NCI-H187 (cell line): ENCODE results near the gene FGFR1OP2.

ENCODE experiments used
- DNase-seq, 2 experiments: peaks; one replicate each; lab custom pipeline; 2025; lab: John Stamatoyannopoulos, UW

The FGFR1OP2 gene

GRCh38 chr12:27003421-27004381 lies 65.4 kb downstream of the FGFR1OP2 start:
- DNase-seq, result no peak

- DNase-seq, result no peak
Measured at GRCh38 chr12:27005495-27005894, 67.2 kb downstream of the FGFR1OP2 start.

GRCh38 chr12:27006797-27007467 lies 68.7 kb downstream of the FGFR1OP2 start:
- DNase-seq, result no peak

- no peak for DNase-seq
Measured at GRCh38 chr12:27008081-27008480, 69.8 kb downstream of the FGFR1OP2 start.

- no peak for DNase-seq
Measured at GRCh38 chr12:27009881-27010301, 71.6 kb downstream of the FGFR1OP2 start.

GRCh38 chr12:27012239-27012981 lies 74.1 kb downstream of the FGFR1OP2 start:
- DNase-seq, result no peak

GRCh38 chr12:27012982-27013255 lies 74.6 kb downstream of the FGFR1OP2 start:
- DNase-seq, result no peak

- DNase-seq, result peak in 1 of 2 experiments; percentile 42
Measured at GRCh38 chr12:27013611-27014084, 75.4 kb downstream of the FGFR1OP2 start.

GRCh38 chr12:27014085-27014858 lies 76.0 kb downstream of the FGFR1OP2 start, which contains the start of gene TM7SF3:
TSS of gene TM7SF3 (minus strand) at chr12:27014384. CDS start at chr12:27014168, 216 bp downstream.
- peak; percentile 53 to 74 for DNase-seq

GRCh38 chr12:27014859-27015729 lies 76.8 kb downstream of the FGFR1OP2 start:
- no peak for DNase-seq

GRCh38 chr12:27015730-27016076 lies 77.4 kb downstream of the FGFR1OP2 start:
- DNase-seq, result no peak
